Calu3 (cell line): ENCODE results near the gene ALAD. TPM values are rescaled to one million over a fixed set of nuclear protein-coding genes. Genes with fewer than 3 reads are reported as not detected.

Source experiments
- BruUV-seq: library from RNA; stranded (reverse); fragments of 400-500 nt; replicated peaks from 2 replicates; lab custom pipeline; 2021; lab: Mats Ljungman, UMichigan
- CTCF ChIA-PET: fragments of 300-600 bp; sonication (Branson Sonifier 250); formaldehyde crosslinking; loops from one replicate; lab custom pipeline; 2022; ENCODE audit warnings: antibody characterized with exemption; lab: Charles Lee
- DNase-seq: peaks from one replicate; pipeline ENCODE4 v3.0.0; 2022
- H3K27ac Mint-ChIP-seq: one replicate; pipeline ENCODE4 v1.8.0; 2022; ENCODE audit warnings: mixed read lengths; ENCODE audit not compliant: unreplicated experiment
- H3K27me3 Mint-ChIP-seq: one replicate; pipeline ENCODE4 v1.8.0; 2022; ENCODE audit warnings: mixed read lengths; ENCODE audit not compliant: unreplicated experiment
- H3K36me3 Mint-ChIP-seq: one replicate; pipeline ENCODE4 v1.8.0; 2022; ENCODE audit warnings: mild to moderate bottlenecking, moderate library complexity, mixed read lengths; ENCODE audit not compliant: insufficient read depth, unreplicated experiment
- H3K4me1 Mint-ChIP-seq: one replicate; pipeline ENCODE4 v1.8.0; 2022; ENCODE audit warnings: mild to moderate bottlenecking, low read depth, mixed read lengths; ENCODE audit not compliant: unreplicated experiment
- H3K4me3 Mint-ChIP-seq: one replicate; pipeline ENCODE4 v1.8.0; 2022; ENCODE audit warnings: mild to moderate bottlenecking, low read depth, moderate library complexity, mixed read lengths; ENCODE audit not compliant: unreplicated experiment
- H3K9me3 Mint-ChIP-seq: one replicate; pipeline ENCODE4 v1.8.0; 2022; ENCODE audit warnings: low read depth, mixed read lengths; ENCODE audit not compliant: unreplicated experiment
- CTCF ChIP-seq: fragments of 200-600 bp; IDR thresholded peaks from one replicate; pipeline ENCODE4 v1.8.0; 2022; ENCODE audit warnings: antibody characterized with exemption; ENCODE audit not compliant: unreplicated experiment
- intact Hi-C: fragments of 100-400 bp; cut with micrococcal nuclease; formaldehyde crosslinking; loops from one replicate; pipeline ENCODE4 v1.10.0; 2022; ENCODE audit not compliant: unreplicated experiment
- total RNA-seq: library from RNA; stranded (reverse); gene quantifications from 2 replicates; pipeline ENCODE4 v1.2.3, GENCODE V29; 2022

ALAD gene
- total RNA-seq, 1 experiment from 2014 or later = 20.6 TPM

DNA sequence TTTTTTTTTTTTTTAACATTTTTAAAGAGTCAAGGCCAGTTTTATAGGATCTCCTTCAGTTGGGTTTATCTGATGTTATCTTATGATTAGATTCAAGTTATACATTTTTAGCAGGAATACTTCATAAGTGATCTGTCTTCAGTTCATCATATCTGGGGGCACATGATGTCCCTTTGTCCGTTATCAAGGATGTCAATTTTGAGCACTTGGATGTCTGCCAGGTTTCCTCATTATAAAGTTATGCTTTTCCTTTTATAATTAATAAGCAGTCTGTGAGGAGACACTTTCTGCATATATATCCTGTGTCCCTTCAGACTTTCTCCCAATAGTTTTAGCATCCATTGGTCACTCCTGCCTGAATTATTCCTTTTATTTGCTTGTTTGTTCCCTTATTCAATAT, 36.1 kb downstream of the ALAD start:
- Mint-ChIP-seq H3K36me3 (no peaks in the 10 kb centered on the region), H3K27ac (no peak overlapping the region), H3K9me3 (no peaks in the 10 kb centered on the region), H3K4me3 (no peak overlapping the region), H3K4me1 (no peaks in the 10 kb centered on the region), H3K27me3 (no peaks in the 10 kb centered on the region)
- DNase-seq = no peak
- CTCF ChIA-PET = interaction anchor here (1.2 kb wide), 1 partner anchor 23 kb away, joined by 6 read pairs; no protein-coding TSS in a partner anchor
- TF ChIP-seq CTCF = no peak
- no TSS peak for BruUV-seq
- intact Hi-C loops = no loop called here

DNA sequence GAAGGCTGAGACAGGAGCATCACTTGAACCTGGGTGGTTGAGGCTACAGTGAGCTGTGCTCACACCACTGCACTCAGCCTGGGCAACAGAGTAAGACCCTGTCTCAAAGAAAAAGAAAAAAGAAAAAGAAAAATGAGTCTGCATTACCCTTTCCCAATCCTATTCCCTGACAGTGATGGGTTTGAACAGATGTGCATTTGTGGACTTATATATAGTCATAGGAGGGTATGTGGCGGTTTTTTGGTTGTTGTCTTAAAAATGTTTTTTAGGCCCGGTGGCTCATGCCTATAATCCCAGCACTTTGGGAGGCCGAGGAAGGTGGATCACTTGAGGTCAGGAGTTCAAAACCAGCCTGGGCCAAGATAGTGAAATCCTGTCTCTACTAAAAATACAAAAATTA, 37.7 kb downstream of the ALAD start:
- Mint-ChIP-seq H3K36me3 (no peaks in the 10 kb centered on the region), H3K4me1 (no peaks in the 10 kb centered on the region), H3K27me3 (no peaks in the 10 kb centered on the region), H3K4me3 (no peak overlapping the region), H3K9me3 (no peaks in the 10 kb centered on the region), H3K27ac (no peak overlapping the region)
- DNase-seq = no peak
- no peak for TF ChIP-seq CTCF
- no TSS peak for BruUV-seq
- intact Hi-C loops = no loop called here
- CTCF ChIA-PET = interaction anchor here (0.6 kb wide), 1 partner anchor 62 kb away, joined by 4 read pairs; no protein-coding TSS in a partner anchor

DNA sequence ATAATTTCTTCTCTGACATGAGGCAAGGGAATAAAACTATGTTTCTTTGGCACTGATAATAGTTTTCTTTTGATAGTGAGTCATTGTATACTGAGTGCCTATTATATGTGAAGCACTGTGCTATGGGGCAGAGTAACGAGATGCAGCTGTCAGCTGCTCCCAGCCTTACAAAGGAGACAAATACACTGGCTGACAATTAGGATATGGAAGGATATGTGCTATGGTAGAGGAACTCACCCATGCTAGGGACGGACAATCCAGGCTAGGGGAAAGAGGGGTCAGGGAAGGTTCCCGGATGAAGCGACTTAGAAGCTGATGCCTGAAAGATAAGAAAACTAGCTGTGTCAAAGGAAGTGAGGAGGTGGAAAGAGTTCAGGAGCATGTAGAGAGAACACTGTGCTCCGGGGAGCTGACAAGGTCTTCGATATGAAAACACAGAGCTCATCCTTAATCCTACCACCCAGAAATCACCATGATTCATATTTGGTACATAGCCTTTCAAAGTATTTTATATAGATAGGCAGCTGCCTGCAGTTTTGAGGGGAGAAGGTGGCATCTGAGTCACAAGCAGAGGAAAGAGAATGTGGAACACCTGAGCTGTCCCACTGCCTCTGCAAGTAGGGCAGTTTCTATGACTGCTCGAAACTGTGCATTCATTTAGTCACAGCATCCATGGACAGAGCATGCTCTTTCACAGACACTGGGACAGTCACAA, 39.6 kb downstream of the ALAD start:
- H3K27me3 Mint-ChIP-seq = no peaks in the 10 kb centered on the region
- intact Hi-C loops = no loop called here
- no peaks in the 10 kb centered on the region for H3K4me1 Mint-ChIP-seq
- TF ChIP-seq CTCF = no peak
- no peaks in the 10 kb centered on the region for H3K36me3 Mint-ChIP-seq
- no TSS peak for BruUV-seq
- CTCF ChIA-PET = interaction anchor here (0.6 kb wide), 1 partner anchor 44 kb away, joined by 3 read pairs; no protein-coding TSS in a partner anchor
- no peak for DNase-seq
- H3K9me3 Mint-ChIP-seq = no peaks in the 10 kb centered on the region
- H3K27ac Mint-ChIP-seq = no peak overlapping the region
- H3K4me3 Mint-ChIP-seq = no peak overlapping the region

- DNase-seq = no peak
- Mint-ChIP-seq H3K9me3 (no peaks in the 10 kb centered on the region), H3K27me3 (no peaks in the 10 kb centered on the region), H3K27ac (no peak overlapping the region), H3K36me3 (no peaks in the 10 kb centered on the region), H3K4me3 (no peak overlapping the region), H3K4me1 (no peaks in the 10 kb centered on the region)
- no TSS peak for BruUV-seq
- no peak for TF ChIP-seq CTCF
- CTCF ChIA-PET = no interaction called here
- intact Hi-C loops = no loop called here
Measured at GRCh38 chr9:113360242-113360842, 40.7 kb downstream of the ALAD start.
